ENCODE data around the gene ABCC5. TPM values are rescaled to one million over a fixed set of nuclear protein-coding genes. Genes with fewer than 3 reads are reported as not detected.

Gene ABCC5
- total and polyA plus RNA-seq, 2 of the 8 experiments (the other 6 are each of a cell fraction or from before 2014, with no cell fraction given), result 25.3 to 40.8 TPM

- H2BK20ac ChIP-seq (ENCODE audit: low read length), result no peak overlapping the region
- H3K79me1 ChIP-seq (ENCODE audit: low read depth, low read length), result no peaks in the 10 kb centered on the region
- no peak overlapping the region for H2BK15ac ChIP-seq (ENCODE audit: low read length)
- H2AK5ac ChIP-seq (ENCODE audit: low read depth, low read length), result no peak overlapping the region
- no peak overlapping the region for H4K91ac ChIP-seq (replicated peaks; ENCODE audit: insufficient read length, low read length)
- no peak overlapping the region for H3K4ac ChIP-seq (replicated peaks; ENCODE audit: insufficient read length, low read depth, low read length)
- no peak overlapping the region for H3K4me2 ChIP-seq (ENCODE audit: insufficient read depth in 1 of 2, low read depth in 2 of 2, low read length in 2 of 2)
- no peaks in the 10 kb centered on the region for H3K9me3 ChIP-seq (ENCODE audit: insufficient read depth in 2 of 2, low read depth in 1 of 2, low read length in 1 of 2)
- no peak overlapping the region for H3K27ac ChIP-seq (ENCODE audit: low read depth, low read length)
- H3K23ac ChIP-seq (ENCODE audit: insufficient read length), result no peak overlapping the region
- no peaks in the 10 kb centered on the region for H3K23me2 ChIP-seq (ENCODE audit: low read depth, low read length)
- H3K18ac ChIP-seq (ENCODE audit: extremely low read depth, low read length), result no peak overlapping the region
- TF ChIP-seq SP1 (IDR thresholded peaks at IDR 0.05; ENCODE audit: low read depth, low read length) (no peak), ATF3 (IDR thresholded peaks at IDR 0.05; ENCODE audit: insufficient read depth, low read depth, low read length) (no peak), MAFK (IDR thresholded peaks at IDR 0.05; ENCODE audit: low read depth, low read length) (no peak), KDM4A (IDR thresholded peaks at IDR 0.05; ENCODE audit: low read depth, low read length, severe bottlenecking) (no peak), JUND (IDR thresholded peaks at IDR 0.05; ENCODE audit: low read length) (no peak), YY1 (IDR thresholded peaks at IDR 0.05; ENCODE audit: low read depth, low read length) (no peak)
- H3K9ac ChIP-seq (replicated peaks in 1 of 4; ENCODE audit: extremely low read depth in 1 of 4, low read depth in 3 of 4, low read length in 3 of 4), result no peak overlapping the region
- no peak overlapping the region for H2BK12ac ChIP-seq (ENCODE audit: low read depth, low read length)
- H3K4me3 ChIP-seq (ENCODE audit: extremely low read depth in 1 of 4, insufficient read depth in 2 of 4, low read depth in 3 of 4, low read length in 4 of 4), result no peak overlapping the region
- no peak overlapping the region for H2AFZ ChIP-seq (ENCODE audit: low read length)
- H2BK120ac ChIP-seq (replicated peaks; ENCODE audit: low read depth, low read length), result no peak overlapping the region
- no peaks in the 10 kb centered on the region for H3K79me2 ChIP-seq (ENCODE audit: control insufficient read depth in 1 of 2, insufficient read depth in 2 of 2, low read length in 2 of 2)
- ChIA-PET CTCF (ENCODE audit: partially characterized antibody) (interaction anchor here (1.1 to 1.7 kb wide), 2 partner anchors 45 to 54 kb away, joined by 4 to 5 read pairs; no protein-coding TSS in a partner anchor), POLR2A (ENCODE audit: partially characterized antibody) (no interaction called here)
- no peak for FAIRE-seq
- H3K36me3 ChIP-seq (ENCODE audit: control insufficient read depth in 2 of 4, insufficient read depth in 4 of 4, low read length in 3 of 4), result peaks cover 3 to 31% (median 11%) of the 10 kb centered on the region in 4 experiments; a peak in 6 of 8 replicates
- no peak overlapping the region for H4K5ac ChIP-seq (ENCODE audit: insufficient read length, low read depth, low read length)
- H3K56ac ChIP-seq (replicated peaks; ENCODE audit: insufficient read length, low read depth, low read length), result no peak overlapping the region
- H3K14ac ChIP-seq (ENCODE audit: insufficient read length), result no peak overlapping the region
- H3K27me3 ChIP-seq (replicated peaks in 1 of 4; ENCODE audit: control insufficient read depth in 3 of 4, extremely low read depth in 1 of 4, insufficient read depth in 3 of 4, low read length in 3 of 4), result no peaks in the 10 kb centered on the region
- H2BK5ac ChIP-seq (ENCODE audit: low read depth, low read length), result no peak overlapping the region
- H4K20me1 ChIP-seq (replicated peaks in 1 of 2; ENCODE audit: control insufficient read depth in 1 of 2, insufficient read depth in 2 of 2, low read length in 2 of 2), result no peaks in the 10 kb centered on the region
- H3K4me1 ChIP-seq (replicated peaks in 1 of 4; ENCODE audit: control insufficient read depth in 3 of 4, insufficient read depth in 4 of 4, low read length in 3 of 4), result peaks cover 0 to 5% (median 2%) of the 10 kb centered on the region in 4 experiments; a peak in 4 of 7 replicates
- DNase-seq (ENCODE audit: low read depth in 1 of 2, low spot score in 2 of 2), result no peak
- H4K8ac ChIP-seq (ENCODE audit: extremely low read depth, insufficient read depth, low read length), result no peak overlapping the region
- 96% methylated on average over 12 of the region's 12 CpGs; no CpG with 5 or more reads in 1 of the 2 experiments for WGBS, 2 experiments (ENCODE audit: extremely low coverage in 1 of 2, insufficient coverage in 1 of 2, insufficient read length in 1 of 2, insufficient replicate concordance in 2 of 2, low coverage in 1 of 2, low lambda C conversion rate in 2 of 2, missing lambda C conversion rate in 1 of 2)
Measured at GRCh38 chr3:183949690-183950089, 68.0 kb downstream of the ABCC5 start.

Measured in H1 (cell line).